GM21390 (cell line): ENCODE data around the gene SERPINI2.

Source experiments
- ATAC-seq: cut with Tn5 transposase; IDR thresholded peaks from one replicate; pipeline ENCODE4 v1.9.1; 2021; ENCODE audit not compliant: unreplicated experiment

SERPINI2 gene, protein sequence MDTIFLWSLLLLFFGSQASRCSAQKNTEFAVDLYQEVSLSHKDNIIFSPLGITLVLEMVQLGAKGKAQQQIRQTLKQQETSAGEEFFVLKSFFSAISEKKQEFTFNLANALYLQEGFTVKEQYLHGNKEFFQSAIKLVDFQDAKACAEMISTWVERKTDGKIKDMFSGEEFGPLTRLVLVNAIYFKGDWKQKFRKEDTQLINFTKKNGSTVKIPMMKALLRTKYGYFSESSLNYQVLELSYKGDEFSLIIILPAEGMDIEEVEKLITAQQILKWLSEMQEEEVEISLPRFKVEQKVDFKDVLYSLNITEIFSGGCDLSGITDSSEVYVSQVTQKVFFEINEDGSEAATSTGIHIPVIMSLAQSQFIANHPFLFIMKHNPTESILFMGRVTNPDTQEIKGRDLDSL

DNA sequence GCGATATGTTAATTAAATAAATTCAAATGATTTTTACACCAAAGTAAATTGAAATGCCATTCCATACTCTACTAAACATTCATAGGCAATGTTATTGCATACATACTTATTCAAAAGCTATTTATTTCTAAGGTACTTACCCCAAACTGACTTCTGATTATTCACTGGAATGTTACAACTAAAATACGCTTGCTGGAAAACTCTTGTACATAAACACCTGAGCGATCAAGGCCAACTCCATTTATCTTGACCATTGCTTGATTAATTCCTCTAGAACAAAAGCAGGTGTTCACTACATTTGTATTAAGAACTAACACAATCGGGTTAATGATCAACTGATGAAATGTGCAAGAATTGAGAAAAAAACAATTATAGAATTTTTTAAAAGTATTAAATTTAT lies at the start of gene SERPINI2:
Gene SERPINI2 (minus strand): TSS at position 180 of the 400 bp plus-strand sequence. CDS start 2,208 bp downstream, outside the sequence.
- ATAC-seq, result no peak

DNA sequence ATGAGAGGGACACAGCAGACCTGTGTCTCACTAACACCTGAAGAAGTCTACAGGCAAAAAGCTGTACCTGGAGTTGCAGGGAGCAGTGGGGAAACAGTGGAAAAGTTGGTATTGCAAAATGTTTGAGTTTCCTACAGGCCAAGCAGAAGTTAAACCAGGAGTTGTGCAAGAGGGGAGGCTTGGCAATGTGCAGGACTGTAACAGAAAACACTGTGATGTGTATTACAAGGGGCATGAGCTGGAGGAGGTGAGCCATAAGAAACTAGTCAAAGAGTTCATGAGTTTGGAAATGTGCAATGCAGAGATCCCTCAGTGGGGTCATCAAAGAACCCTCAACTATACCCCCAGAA lies 47.1 kb upstream of the SERPINI2 start:
- no peak for ATAC-seq

DNA sequence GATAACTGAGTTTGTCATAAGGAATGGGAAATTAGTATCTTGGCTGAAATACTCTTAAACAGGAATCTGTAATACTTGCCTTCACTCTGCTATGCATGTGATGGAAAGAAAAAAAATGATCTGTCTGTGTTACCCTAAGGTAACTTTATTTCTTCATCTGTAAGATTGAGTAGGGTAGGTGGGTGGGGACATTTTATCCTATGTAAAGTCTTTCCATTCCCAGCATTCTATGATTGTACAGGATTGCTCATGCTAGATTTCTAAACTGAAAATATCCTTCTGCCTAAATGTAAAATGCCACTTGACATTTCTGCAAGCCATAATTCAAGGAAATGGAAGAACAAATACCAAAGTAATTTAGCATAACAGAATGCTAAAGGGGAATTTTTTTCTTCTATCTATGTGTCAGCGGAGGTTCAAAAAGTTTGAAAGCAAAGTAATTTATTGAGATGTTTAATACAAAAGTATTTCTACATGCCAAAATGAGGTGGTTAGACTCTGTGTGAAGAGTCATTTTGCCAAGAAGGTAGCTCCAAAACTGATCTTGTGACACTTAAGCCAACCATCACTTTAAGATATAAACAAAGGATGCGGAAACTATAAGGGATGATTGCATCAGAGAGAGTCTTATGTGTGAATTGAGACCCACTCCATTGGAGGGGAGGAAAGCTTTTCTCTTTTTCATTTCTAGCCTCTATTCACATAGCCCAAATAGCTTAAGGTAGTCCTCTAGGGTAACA lies 46.6 kb upstream of the SERPINI2 start:
- no peak for ATAC-seq

DNA sequence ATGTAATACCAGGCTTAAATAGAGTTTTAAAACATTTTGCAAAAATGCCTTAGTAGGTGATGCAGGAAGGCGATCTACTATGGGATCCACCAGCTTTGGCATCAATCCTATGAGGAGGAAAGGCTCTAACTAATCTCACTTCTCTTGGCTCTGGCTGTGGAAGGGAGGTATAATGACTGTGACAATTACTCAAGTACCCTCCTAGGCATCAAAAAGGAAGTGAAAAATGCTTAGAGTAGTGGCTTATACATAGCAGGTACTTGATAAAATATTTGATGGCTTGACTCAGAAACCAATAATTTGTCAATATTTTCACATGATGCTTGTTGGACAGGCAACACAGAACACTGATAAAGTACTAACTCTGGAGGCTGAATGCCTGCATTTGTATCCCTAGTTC lies 34.1 kb upstream of the SERPINI2 start:
- no peak for ATAC-seq

DNA sequence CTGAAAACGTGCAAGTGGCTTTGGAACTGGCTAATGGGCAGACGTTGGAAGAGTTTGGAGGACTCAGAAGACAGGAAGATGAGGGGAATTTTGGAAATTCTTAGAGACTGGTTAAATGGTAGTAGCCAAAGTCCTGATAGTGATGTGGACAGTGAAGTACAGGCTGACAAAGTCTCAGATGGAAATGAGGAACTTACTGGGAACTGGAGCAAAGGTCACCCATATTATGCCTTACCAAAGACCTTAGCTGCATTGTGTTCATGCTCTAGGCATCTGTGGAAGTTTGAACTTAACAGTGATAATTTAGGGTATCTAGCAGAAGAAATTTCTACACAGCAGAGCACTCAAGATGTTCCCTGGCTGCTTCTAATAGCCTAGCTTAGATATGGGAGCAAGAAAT lies 28.6 kb upstream of the SERPINI2 start:
- no peak for ATAC-seq

DNA sequence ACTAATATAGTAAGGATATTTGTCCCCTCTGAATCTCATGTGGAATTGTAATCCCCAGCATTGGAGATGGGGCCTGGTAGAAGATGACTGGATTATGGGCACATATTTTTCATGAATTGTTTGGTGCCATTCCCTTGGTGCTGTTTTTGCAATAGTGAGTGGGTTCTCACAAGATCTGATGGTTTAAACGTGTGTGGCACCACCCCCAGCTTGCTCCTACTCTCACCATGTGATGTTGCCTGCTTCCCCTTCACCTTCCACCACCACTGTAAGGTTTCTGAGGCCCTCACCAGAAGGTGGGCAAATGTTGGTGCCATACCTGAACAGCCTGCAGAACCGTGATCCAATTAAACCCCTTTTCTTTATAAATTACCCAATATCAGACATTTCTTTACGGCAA lies 28.1 kb upstream of the SERPINI2 start:
- no peak for ATAC-seq

DNA sequence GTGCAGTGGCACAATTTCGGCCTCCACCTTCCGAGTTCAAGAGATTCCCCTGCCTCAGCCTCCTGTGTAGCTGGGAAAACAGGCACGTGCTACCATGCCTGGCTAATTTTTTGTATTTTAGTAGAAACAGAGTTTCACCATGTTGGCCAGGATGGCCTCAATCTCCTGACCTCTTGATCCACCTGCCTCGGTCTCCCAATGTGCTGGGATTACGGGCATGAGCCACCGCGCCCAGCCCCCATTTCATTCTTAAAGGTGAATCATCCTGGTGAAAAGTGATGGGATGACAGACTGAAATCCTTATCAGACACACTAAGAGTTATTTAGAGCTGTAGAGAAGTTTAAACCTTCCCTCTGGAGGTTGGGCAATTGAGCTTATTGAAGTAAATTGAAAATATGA lies 24.1 kb upstream of the SERPINI2 start:
- ATAC-seq, result no peak

DNA sequence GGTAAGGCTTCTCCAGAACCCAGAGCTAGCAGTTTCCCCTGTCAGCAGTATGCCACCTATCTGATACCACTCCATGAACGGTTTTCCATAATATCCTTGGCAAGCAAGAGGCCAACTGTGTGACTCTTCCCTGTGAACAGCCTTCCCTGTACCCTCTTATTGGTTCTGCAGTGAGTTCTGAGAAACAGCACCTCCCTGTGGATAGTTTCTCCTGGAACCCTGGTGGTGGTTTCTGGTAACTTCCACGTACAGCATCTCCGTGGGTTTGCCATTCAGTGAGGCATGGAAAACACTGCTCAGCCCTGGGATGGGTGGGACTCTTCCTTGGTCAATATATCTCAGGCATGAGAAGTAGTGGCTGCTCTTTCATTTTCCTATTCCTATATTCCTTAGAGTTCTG lies 19.4 kb upstream of the SERPINI2 start:
- ATAC-seq, result no peak

DNA sequence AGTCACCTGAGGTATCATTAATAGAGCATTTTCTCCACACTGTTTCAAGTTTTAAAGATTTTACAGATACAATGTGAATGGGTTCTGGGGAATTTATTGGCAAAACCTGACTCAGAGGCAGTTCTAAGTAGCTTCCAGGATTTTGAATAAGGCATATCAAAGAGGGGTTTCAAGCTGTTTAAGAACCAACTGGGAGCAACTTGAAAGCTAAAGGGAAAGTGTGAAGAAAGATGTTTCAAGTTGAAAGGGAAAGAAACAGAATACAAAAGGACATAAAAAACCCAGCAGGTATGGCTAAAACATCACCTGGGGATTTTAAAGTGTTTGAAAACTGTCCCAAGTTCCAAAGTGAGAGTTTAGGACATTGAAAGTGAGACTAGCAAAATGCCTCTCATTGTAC lies 17.8 kb upstream of the SERPINI2 start:
- no peak for ATAC-seq

DNA sequence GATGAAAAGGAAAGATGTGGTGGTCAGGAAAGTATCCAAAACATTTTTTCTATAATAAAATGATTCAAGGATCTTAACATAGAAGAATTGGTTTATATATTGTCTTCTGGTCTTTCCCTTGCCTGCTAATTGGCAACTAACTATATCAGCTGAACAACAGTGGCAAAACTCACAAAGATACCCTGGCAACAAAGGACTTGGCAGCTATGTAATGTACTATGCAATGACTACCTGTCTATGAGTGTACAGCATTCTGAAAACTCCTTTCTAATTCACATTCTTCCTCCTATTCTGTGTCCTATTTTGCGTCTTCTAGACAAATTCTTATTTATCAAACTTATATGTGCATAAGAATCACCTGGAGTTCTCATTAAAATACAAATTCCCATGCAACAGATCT lies 15.7 kb upstream of the SERPINI2 start:
- ATAC-seq, result no peak

DNA sequence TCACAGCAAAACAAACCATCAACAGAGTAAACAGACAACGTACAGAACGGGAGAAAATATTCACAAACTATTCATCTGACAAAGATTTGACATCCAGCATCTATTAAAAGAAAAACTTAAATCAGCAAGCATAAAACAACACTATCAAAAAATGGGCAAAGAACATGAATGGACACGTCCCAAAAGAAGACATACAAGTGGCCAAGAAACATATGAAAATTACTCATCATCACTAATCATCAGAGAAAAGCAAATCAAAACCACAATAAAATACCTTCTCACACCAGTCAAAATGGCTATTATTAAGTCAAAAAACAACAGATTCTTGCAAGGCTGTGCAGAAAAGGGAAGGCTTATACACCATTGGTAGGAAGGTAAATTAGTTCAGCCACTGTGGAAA lies 13.7 kb upstream of the SERPINI2 start:
- no peak for ATAC-seq

DNA sequence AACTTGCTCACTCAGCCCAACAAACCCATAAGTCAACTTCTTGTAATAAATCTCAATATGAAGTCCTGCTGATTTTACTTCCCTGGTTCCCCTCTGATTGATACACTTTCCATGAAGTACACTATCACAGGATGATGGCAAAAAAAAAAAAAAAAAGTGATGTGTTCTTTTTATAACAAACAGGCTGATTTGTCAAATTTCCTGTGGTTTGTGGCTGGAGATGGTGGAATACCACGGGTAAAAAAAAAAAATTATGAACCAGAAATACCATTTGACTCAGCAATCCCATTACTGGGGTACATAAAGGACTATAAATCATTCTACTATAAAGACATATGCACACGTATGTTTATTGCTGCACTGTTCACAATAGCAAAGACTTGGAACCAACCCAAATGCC lies 10.7 kb upstream of the SERPINI2 start:
- no peak for ATAC-seq

DNA sequence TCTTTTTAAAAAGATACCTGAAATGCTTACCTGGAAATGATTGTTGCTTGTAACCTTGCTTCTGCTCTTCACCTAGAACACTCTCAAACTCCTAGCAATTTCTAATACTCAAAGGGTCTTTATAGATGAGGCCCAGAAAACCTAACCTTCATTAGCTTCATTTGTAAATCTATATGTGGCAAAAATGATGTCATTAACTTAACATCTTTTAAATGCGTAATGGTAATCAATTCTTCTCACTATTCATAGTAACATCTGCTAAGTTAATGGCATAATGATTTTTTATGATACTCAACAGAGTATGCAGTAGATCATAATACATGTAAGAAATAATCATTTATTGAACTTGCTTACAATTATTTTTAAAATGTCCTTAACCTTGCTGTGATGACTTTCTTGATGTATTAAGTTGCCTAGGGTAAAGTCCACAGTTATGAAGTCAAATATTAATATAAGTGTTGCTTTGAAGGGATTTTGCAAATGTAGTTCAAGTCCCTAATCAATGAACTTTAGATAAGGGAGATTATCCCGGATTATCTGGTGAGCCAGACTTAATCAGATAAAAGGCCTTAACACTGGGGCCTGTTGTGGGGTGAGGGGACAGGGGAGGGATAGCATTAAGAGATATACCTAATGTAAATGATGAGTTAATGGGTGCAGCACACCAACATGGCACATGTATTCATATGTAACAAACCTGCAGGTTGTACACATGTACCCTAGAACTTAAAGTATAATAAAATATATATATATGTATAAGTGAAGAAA lies 10.1 kb upstream of the SERPINI2 start:
- ATAC-seq, result no peak

DNA sequence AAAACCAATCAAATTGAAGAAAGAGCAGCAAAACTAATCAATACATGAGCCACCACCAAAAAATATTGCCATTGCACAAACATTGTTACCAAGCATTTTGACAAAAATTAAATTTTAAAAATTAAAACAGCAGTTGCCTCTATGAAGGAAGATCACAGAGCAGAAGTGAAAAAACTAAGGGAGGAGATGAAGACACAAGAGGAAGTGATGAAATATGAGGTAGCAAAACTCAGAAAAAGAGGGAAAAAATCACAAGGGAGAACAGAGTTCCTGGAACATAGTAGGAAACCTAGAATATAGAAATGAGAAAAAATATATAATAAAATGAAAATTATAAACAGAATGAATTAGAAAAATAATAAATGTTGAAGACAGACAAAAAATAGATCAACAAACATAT lies 7.3 kb upstream of the SERPINI2 start:
- ATAC-seq, result no peak

DNA sequence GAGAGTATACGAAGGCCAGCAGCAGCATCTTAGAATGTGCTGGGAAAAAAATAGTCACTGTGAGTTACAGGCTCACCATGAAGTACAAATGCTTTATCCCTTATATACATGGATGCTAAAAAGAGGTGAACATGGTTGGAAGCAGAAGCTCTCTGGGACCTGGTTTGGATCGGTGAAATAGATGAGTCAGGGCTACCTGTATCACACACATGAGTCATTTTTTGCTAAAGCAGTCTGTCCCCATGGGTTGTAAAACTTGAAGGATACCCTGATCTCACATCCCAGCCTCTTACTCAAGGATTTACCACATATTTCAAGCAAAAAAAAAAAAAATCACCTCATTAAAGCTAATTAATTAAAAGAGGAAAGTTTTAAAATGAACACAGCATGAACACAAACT lies 6.9 kb upstream of the SERPINI2 start:
- no peak for ATAC-seq

DNA sequence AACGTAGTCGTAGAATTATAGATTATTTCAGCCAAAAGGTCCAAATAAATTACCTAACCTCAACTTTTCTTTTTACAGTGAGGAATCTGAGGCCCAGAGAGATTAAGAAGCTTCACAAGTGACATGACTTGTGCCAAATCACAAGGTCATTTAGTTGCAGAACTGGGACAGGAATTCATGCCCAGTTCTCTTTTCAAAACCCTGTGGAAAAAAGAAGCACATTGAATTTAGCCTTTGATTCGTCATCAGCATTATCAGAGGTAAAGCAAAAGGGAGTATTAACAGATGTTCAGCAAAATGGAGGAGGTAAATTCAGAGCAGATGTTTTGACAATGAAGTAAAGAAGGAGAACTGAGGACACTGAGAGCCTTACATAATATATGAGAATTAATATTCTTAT lies 4.5 kb downstream of the SERPINI2 start:
- no peak for ATAC-seq

DNA sequence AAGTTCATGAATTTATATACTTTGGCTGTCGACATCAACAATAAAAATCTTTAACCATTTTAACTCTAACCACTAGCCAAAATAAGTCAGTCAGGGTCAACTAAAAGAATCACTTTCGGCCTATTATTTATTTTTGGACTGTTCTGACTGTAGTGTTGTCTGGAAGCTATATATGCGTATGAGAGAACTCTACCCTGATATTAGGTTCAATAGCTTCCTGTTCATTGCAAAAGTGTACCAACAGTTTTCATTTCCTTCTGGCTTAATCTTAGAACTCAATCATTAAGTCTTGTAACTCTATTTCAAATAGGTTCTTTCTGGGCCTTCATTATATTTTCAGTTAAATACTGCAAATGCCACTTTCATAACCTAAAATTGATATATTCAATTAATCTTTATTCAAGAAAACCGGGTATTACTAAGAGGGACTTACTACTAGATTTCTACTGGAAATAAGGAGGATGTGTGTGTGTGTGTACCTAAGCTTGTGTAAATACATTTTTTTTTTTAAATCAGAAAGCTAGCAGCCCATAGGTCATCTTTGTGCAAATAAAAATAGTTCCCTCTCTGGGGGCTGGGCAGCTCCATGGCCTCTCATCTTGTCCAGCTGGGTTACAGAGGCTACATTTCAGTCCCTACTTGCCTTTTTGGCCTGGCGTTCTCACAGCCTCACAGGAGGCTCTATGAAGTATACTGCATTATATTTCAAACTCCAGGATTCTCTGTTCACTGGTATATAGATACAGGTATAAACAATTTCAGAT lies 5.8 kb downstream of the SERPINI2 start:
- ATAC-seq, result no peak

DNA sequence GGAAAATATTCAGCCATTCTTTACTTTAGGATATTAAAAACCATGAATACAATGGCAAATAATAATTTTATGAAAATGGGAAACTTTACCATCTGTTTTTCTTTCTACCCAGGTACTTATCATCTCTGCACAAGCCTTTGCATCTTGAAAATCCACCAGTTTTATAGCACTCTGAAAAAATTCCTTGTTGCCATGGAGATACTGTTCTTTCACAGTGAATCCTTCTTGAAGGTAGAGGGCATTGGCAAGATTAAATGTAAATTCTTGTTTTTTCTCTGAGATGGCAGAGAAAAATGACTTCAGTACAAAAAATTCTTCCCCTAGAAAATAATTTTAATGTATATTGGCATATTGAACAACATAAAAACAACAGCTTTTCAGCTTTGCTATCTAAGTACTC lies 6.9 kb downstream of the SERPINI2 start:
- ATAC-seq, result no peak

DNA sequence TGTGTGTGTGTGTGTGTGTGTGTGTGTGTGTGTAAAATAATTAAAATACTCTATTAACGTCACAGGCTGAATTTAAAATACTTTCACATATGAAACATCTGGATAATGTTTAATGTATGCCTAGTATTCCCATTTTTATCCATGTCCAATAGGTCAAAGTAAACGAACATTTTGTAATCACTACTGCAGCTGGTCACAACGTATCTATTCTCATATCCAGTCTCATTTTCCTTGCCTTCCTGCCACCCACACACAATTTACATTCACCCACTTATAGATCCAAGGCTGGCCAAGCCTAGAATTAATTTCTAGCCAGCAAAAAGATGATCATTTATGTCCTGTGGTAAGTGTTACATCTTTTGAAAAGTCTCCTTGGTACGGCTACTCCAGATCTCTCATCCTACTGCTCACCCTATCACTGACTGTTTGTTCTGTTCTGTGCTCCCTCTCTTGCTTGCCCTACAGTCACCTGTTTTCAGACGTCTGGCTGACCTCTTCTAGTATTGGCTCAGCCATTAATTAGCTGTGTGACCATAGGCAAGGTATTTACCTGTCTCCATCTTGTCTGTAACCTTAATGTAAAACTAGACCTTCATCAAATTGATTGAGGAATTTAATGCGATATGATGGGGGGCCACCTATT lies 17.6 kb downstream of the SERPINI2 start:
- no peak for ATAC-seq

DNA sequence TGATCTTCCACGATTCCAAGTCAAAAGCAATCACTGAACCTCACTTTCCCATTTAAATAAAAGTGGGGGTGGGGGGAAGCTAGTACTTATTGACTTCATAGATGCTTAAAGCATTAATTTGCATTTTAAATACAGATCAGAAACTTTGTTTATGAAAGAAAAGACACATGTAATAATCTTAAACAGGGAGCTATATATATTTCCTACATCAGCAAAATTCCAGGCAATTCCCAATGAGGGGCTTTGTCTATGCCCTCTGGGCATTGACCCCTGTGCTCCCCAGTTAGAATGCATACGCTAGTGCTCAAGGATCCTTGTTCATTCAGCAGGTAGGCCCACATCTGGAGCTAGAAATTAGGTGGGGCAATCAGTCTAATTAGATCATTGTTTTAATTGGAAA lies 20.0 kb downstream of the SERPINI2 start:
- no peak for ATAC-seq

DNA sequence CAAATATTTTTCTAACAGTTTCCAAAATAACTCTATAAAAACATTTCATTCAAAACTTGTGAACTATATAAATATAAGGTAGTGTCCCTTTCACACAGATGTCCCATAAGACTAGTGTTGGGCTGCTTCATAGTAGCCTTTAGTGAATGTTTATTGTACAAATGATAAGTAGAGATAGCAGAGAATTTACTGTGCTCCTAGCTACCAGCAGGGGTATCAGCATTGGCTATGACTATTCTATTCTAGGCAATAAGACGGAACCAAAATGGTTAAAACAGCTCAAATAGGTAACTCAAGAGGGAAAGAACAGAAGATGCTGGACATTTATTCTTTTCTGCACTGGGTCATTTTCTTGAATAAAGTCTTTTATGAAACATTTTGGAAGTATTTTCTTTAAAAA lies 22.6 kb downstream of the SERPINI2 start:
- ATAC-seq, result no peak
